SU-DHL-6 (cell line): Measurements from ENCODE around the gene EIF4A2.

Experiments used
- H2AFZ ChIP-seq: fragments of 200-600 bp; sonication (generic); 2 replicates; pipeline ENCODE4 v1.6.1; 2014; ENCODE audit warnings: low read depth, mild to moderate bottlenecking, moderate library complexity, mixed read lengths, antibody characterized with exemption, low read length; ENCODE audit not compliant: severe bottlenecking
- H3F3A ChIP-seq: fragments of 200-600 bp; shearing (Covaris generic); 2 replicates; pipeline ENCODE4 v1.6.0; 2016; ENCODE audit warnings: antibody characterized with exemption, mild to moderate bottlenecking; ENCODE audit not compliant: insufficient read depth
- H3K27ac ChIP-seq: fragments of 200-600 bp; sonication (generic); 2 replicates; pipeline ENCODE4 v1.5.1; 2016; ENCODE audit warnings: low read depth, mild to moderate bottlenecking, low read length, moderate library complexity, mixed read lengths
- H3K27me3 ChIP-seq: fragments of 200-600 bp; sonication (generic), shearing (Covaris generic); 2 replicates; pipeline ENCODE4 v1.6.0; 2014; ENCODE audit warnings: mild to moderate bottlenecking, low read length
- H3K36me3 ChIP-seq: fragments of 200-600 bp; sonication (generic); 2 replicates; pipeline ENCODE4 v1.6.1; 2014; ENCODE audit warnings: mild to moderate bottlenecking, low read length, mixed read lengths
- H3K4me2 ChIP-seq: fragments of 300-600, 200-600 bp; shearing (Covaris generic), sonication (generic); 2 replicates; pipeline ENCODE4 v1.6.0; 2014; ENCODE audit warnings: low read length, low read depth, mild to moderate bottlenecking; ENCODE audit not compliant: poor library complexity, severe bottlenecking
- H3K4me3 ChIP-seq: fragments of 200-600 bp; sonication (generic); 2 replicates; pipeline ENCODE4 v1.5.1; 2014; ENCODE audit warnings: antibody characterized with exemption, low read length, mild to moderate bottlenecking, mixed read lengths; ENCODE audit not compliant: insufficient read depth, poor library complexity, severe bottlenecking
- H3K79me2 ChIP-seq: fragments of 200-600 bp; sonication (generic); 2 replicates; pipeline ENCODE4 v1.6.1; 2014; ENCODE audit warnings: mild to moderate bottlenecking, low read length, moderate library complexity; ENCODE audit not compliant: insufficient read depth
- H3K9ac ChIP-seq: fragments of 200-600 bp; sonication (generic); 2 replicates; pipeline ENCODE4 v1.7.0; 2014; ENCODE audit warnings: mild to moderate bottlenecking, low read length
- H3K9me2 ChIP-seq: fragments of 200-600 bp; sonication (generic); replicated peaks from 2 replicates; pipeline ENCODE4 v1.6.1; 2014; ENCODE audit warnings: low read length; ENCODE audit not compliant: insufficient read depth
- H3K9me3 ChIP-seq: fragments of 200-600 bp; sonication (generic); 2 replicates; pipeline ENCODE4 v1.6.1; 2014; ENCODE audit warnings: low read length, mixed read lengths; ENCODE audit not compliant: insufficient read depth
- H4K20me1 ChIP-seq: fragments of 200-600 bp; sonication (generic); 2 replicates; pipeline ENCODE4 v1.6.1; 2014; ENCODE audit warnings: low read depth, mild to moderate bottlenecking, antibody characterized with exemption, low read length, moderate library complexity, mixed read lengths
- EZH2phosphoT487 ChIP-seq: fragments of 200-600 bp; sonication (generic), shearing (Covaris generic); conservative IDR thresholded peaks from 2 replicates; pipeline ENCODE4 v1.6.1; 2018; ENCODE audit warnings: mild to moderate bottlenecking, antibody characterized with exemption, low read length, moderate library complexity, mixed read lengths
- TF ChIP-seq, protein P1 (sequence below): fragments of 200-600 bp; sonication (generic); IDR thresholded peaks from one replicate; pipeline ENCODE4 v1.5.1; 2017; ENCODE audit warnings: antibody characterized with exemption, mild to moderate bottlenecking, low read length, moderate library complexity; ENCODE audit not compliant: insufficient read depth, poor library complexity, severe bottlenecking

Gene EIF4A2

DNA sequence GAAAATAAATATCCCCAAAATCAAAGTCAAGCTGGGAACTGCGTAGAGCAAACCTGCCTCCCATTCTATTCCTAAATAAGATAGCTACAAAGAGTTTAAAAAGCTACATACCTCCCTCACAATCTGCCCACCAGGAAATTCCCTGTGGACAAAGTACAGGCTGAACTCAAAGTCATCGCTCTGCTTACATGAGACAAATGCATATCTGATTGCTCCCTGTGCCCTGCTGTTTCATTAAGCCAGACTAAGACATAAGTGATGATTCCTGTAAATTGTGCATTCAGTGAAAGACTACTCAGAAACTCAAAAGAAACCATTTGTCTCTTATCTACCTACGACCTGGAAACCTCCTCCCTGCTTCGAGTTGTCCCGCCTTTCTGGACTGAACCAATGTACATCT is 28.5 kb upstream of the EIF4A2 start:
- Histone ChIP-seq H3K9me3 (no peaks in the 10 kb centered on the region), H3K4me3 (no peak overlapping the region), H3K9me2 (no peaks in the 10 kb centered on the region), H3F3A (no peaks in the 10 kb centered on the region), H3K9ac (no peak overlapping the region), H3K79me2 (no peaks in the 10 kb centered on the region), H3K27me3 (no peaks in the 10 kb centered on the region), H3K4me2 (no peak overlapping the region), H4K20me1 (no peaks in the 10 kb centered on the region), H2AFZ (no peak overlapping the region), H3K36me3 (no peaks in the 10 kb centered on the region), H3K27ac (no peak overlapping the region)
- no peak for TF ChIP-seq EZH2phosphoT487
- TF ChIP-seq, protein P1, sequence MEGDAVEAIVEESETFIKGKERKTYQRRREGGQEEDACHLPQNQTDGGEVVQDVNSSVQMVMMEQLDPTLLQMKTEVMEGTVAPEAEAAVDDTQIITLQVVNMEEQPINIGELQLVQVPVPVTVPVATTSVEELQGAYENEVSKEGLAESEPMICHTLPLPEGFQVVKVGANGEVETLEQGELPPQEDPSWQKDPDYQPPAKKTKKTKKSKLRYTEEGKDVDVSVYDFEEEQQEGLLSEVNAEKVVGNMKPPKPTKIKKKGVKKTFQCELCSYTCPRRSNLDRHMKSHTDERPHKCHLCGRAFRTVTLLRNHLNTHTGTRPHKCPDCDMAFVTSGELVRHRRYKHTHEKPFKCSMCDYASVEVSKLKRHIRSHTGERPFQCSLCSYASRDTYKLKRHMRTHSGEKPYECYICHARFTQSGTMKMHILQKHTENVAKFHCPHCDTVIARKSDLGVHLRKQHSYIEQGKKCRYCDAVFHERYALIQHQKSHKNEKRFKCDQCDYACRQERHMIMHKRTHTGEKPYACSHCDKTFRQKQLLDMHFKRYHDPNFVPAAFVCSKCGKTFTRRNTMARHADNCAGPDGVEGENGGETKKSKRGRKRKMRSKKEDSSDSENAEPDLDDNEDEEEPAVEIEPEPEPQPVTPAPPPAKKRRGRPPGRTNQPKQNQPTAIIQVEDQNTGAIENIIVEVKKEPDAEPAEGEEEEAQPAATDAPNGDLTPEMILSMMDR: no peak

DNA sequence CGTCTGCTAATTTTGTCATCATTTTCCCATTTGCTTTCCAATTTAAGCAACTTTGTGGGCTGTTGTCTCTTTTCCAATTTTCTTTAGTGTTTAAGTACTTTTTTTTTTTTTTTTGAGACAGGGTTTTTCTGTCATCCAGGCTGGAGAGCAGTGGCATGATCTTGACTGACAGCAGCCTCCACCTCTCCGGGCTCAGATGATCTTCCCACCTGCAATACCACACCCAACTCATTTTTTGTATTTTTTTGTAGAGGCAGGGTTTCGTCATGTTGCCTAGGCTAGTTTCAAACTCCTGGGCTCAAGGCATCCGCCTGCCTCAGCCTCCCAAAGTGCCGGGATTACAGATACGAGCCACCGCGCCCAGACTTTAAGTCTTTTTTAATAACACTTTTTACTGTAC is 26.2 kb upstream of the EIF4A2 start:
- TF ChIP-seq, protein P1: no peak
- TF ChIP-seq EZH2phosphoT487: no peak
- Histone ChIP-seq H3K36me3 (no peaks in the 10 kb centered on the region), H3K4me3 (no peak overlapping the region), H3K27me3 (no peaks in the 10 kb centered on the region), H3K9me2 (no peaks in the 10 kb centered on the region), H2AFZ (no peak overlapping the region), H3K27ac (no peak overlapping the region), H3K9ac (no peak overlapping the region), H3F3A (no peaks in the 10 kb centered on the region), H3K4me2 (no peak overlapping the region), H3K9me3 (no peaks in the 10 kb centered on the region), H3K79me2 (no peaks in the 10 kb centered on the region), H4K20me1 (no peaks in the 10 kb centered on the region)

DNA sequence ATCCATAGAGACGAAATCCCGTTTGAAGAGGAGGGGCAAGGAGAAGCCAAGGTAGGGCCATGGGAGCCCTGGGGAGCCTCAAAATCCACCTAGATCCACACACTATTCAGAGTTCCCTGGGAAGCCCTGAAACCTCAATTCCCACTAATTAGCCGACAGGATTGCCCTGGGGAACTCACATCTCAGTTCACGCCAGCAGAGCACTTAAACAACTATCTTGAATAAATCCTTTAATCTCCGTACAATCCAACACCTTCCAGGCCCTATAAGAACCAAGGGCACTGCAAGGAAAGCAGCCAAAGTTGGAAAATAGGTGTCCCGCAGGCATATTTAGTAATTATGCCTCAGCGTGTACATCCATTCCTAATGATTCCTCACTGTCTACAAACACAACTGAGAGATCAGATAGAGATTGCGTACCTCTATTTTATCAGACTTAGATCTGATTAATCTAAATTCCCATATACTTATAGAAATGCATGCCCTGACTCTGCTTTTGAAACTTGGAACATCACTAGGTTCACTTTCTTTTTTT is 25.6 kb upstream of the EIF4A2 start:
- H4K20me1 ChIP-seq: no peaks in the 10 kb centered on the region
- no peak overlapping the region for H3K4me3 ChIP-seq
- H3K9me2 ChIP-seq: no peaks in the 10 kb centered on the region
- no peaks in the 10 kb centered on the region for H3K36me3 ChIP-seq
- TF ChIP-seq, protein P1: no peak
- no peak for TF ChIP-seq EZH2phosphoT487
- no peaks in the 10 kb centered on the region for H3K27me3 ChIP-seq
- no peak overlapping the region for H3K4me2 ChIP-seq
- H3F3A ChIP-seq: no peaks in the 10 kb centered on the region
- no peaks in the 10 kb centered on the region for H3K79me2 ChIP-seq
- no peak overlapping the region for H2AFZ ChIP-seq
- no peaks in the 10 kb centered on the region for H3K9me3 ChIP-seq
- no peak overlapping the region for H3K27ac ChIP-seq
- H3K9ac ChIP-seq: no peak overlapping the region
